SK-N-SH treated with all-trans-retinoic acid at 6 μM for 48 hours (cell line): ENCODE data around the gene UNC80.
A peak's percentile ranks its signal among the peaks of the same experiment; 100 is the strongest.

Source experiments
- ATAC-seq: fragments of 200-7000 bp; cut with Tn5 transposase; 3 replicates; pipeline ENCODE4 v1.9.1; 2020; ENCODE audit warnings: mild to moderate bottlenecking, moderate library complexity
- ARNTL ChIP-seq: fragments of 450-650 bp; formaldehyde crosslinking; IDR thresholded peaks from 2 replicates; pipeline ENCODE4 v1.5.0; 2020; ENCODE audit warnings: low read depth, mild to moderate bottlenecking, moderate library complexity, borderline replicate concordance
- BACH2 ChIP-seq: fragments of 250-450 bp; sonication (Bioruptor Pico); IDR thresholded peaks from 2 replicates; pipeline ENCODE4 v1.9.0; 2021; ENCODE audit warnings: mild to moderate bottlenecking, borderline replicate concordance
- CREB5 ChIP-seq: fragments of 250-450 bp; sonication (Bioruptor Pico); IDR thresholded peaks from 2 replicates; pipeline ENCODE4 v1.5.1; 2020; ENCODE audit warnings: low read depth, mild to moderate bottlenecking, moderate library complexity
- ESRRG ChIP-seq: fragments of 250-450 bp; sonication (Bioruptor Pico); IDR thresholded peaks from 2 replicates; pipeline ENCODE4 v1.6.1; 2021; ENCODE audit warnings: mild to moderate bottlenecking
- OSR1 ChIP-seq: fragments of 250-450 bp; sonication (Bioruptor Pico); IDR thresholded peaks from 2 replicates; pipeline ENCODE4 v1.8.0; 2022; ENCODE audit warnings: moderate library complexity, mild to moderate bottlenecking, inconsistent platforms
- PPARA ChIP-seq: fragments of 250-450 bp; sonication (Bioruptor Pico); IDR thresholded peaks from 2 replicates; pipeline ENCODE4 v1.5.0; 2020; ENCODE audit warnings: mild to moderate bottlenecking, borderline replicate concordance
- RARB ChIP-seq: fragments of 250-450 bp; sonication (Bioruptor Pico); IDR thresholded peaks from 2 replicates; pipeline ENCODE4 v1.8.0; 2021; ENCODE audit warnings: mild to moderate bottlenecking, moderate library complexity
- SNAI2 ChIP-seq: fragments of 250-450 bp; sonication (Bioruptor Pico); IDR thresholded peaks from 2 replicates; pipeline ENCODE4 v1.5.0; 2020; ENCODE audit warnings: mild to moderate bottlenecking, moderate library complexity
- TCF4 ChIP-seq: fragments of 250-450 bp; sonication (Bioruptor Pico); IDR thresholded peaks from 2 replicates; pipeline ENCODE4 v1.8.0; 2021; ENCODE audit warnings: mild to moderate bottlenecking, moderate library complexity, borderline replicate concordance
- TOX ChIP-seq: fragments of 250-450 bp; sonication (Bioruptor Pico); IDR thresholded peaks from 2 replicates; pipeline ENCODE4 v1.8.0; 2021; ENCODE audit warnings: mild to moderate bottlenecking, moderate library complexity, borderline replicate concordance
- ZFP30 ChIP-seq: fragments of 450-650 bp; formaldehyde crosslinking; IDR thresholded peaks from 2 replicates; pipeline ENCODE4 v1.5.0; 2022; ENCODE audit warnings: mild to moderate bottlenecking, moderate library complexity
- ZNF70 ChIP-seq: fragments of 450-650 bp; formaldehyde crosslinking; IDR thresholded peaks from 2 replicates; pipeline ENCODE4 v1.5.0; 2020; ENCODE audit warnings: mild to moderate bottlenecking, moderate library complexity
- TF ChIP-seq, protein P1 (sequence below): fragments of 250-450 bp; sonication (Bioruptor Pico); IDR thresholded peaks from 2 replicates; pipeline ENCODE4 v1.8.0; 2020; ENCODE audit warnings: mild to moderate bottlenecking, moderate library complexity, borderline replicate concordance
- TF ChIP-seq, protein P2 (sequence below): fragments of 250-450 bp; sonication (Bioruptor Pico); IDR thresholded peaks from 2 replicates; pipeline ENCODE4 v1.5.0; 2020; ENCODE audit warnings: mild to moderate bottlenecking, moderate library complexity
- TF ChIP-seq, protein P3 (sequence below): fragments of 250-450 bp; sonication (Bioruptor Pico); IDR thresholded peaks from 2 replicates; pipeline ENCODE4 v1.8.0; 2021; ENCODE audit warnings: low read depth, mild to moderate bottlenecking, moderate library complexity, borderline replicate concordance
- TF ChIP-seq, protein P4 (sequence below): fragments of 250-450 bp; sonication (Bioruptor Pico); IDR thresholded peaks from 2 replicates; pipeline ENCODE4 v1.5.1; 2021; ENCODE audit warnings: mild to moderate bottlenecking, moderate library complexity

UNC80 gene

GRCh38 chr2:209761566-209761965, 10.1 kb upstream of the UNC80 start:
- ATAC-seq = peak; percentile 26; the same call in 1 of the 3 replicates
- TF ChIP-seq, protein P1, sequence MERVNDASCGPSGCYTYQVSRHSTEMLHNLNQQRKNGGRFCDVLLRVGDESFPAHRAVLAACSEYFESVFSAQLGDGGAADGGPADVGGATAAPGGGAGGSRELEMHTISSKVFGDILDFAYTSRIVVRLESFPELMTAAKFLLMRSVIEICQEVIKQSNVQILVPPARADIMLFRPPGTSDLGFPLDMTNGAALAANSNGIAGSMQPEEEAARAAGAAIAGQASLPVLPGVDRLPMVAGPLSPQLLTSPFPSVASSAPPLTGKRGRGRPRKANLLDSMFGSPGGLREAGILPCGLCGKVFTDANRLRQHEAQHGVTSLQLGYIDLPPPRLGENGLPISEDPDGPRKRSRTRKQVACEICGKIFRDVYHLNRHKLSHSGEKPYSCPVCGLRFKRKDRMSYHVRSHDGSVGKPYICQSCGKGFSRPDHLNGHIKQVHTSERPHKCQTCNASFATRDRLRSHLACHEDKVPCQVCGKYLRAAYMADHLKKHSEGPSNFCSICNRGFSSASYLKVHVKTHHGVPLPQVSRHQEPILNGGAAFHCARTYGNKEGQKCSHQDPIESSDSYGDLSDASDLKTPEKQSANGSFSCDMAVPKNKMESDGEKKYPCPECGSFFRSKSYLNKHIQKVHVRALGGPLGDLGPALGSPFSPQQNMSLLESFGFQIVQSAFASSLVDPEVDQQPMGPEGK (CRISPR knock-in tag) = no peak
- TF ChIP-seq TCF4 (CRISPR knock-in tag) (no peak), ARNTL (CRISPR knock-in tag) (no peak), ZFP30 (no peak), RARB (no peak), SNAI2 (CRISPR knock-in tag) (no peak), OSR1 (CRISPR knock-in tag) (no peak)
- TF ChIP-seq, protein P2, sequence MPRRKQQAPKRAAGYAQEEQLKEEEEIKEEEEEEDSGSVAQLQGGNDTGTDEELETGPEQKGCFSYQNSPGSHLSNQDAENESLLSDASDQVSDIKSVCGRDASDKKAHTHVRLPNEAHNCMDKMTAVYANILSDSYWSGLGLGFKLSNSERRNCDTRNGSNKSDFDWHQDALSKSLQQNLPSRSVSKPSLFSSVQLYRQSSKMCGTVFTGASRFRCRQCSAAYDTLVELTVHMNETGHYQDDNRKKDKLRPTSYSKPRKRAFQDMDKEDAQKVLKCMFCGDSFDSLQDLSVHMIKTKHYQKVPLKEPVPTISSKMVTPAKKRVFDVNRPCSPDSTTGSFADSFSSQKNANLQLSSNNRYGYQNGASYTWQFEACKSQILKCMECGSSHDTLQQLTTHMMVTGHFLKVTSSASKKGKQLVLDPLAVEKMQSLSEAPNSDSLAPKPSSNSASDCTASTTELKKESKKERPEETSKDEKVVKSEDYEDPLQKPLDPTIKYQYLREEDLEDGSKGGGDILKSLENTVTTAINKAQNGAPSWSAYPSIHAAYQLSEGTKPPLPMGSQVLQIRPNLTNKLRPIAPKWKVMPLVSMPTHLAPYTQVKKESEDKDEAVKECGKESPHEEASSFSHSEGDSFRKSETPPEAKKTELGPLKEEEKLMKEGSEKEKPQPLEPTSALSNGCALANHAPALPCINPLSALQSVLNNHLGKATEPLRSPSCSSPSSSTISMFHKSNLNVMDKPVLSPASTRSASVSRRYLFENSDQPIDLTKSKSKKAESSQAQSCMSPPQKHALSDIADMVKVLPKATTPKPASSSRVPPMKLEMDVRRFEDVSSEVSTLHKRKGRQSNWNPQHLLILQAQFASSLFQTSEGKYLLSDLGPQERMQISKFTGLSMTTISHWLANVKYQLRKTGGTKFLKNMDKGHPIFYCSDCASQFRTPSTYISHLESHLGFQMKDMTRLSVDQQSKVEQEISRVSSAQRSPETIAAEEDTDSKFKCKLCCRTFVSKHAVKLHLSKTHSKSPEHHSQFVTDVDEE (CRISPR knock-in tag) = no peak
- TF ChIP-seq, protein P3, sequence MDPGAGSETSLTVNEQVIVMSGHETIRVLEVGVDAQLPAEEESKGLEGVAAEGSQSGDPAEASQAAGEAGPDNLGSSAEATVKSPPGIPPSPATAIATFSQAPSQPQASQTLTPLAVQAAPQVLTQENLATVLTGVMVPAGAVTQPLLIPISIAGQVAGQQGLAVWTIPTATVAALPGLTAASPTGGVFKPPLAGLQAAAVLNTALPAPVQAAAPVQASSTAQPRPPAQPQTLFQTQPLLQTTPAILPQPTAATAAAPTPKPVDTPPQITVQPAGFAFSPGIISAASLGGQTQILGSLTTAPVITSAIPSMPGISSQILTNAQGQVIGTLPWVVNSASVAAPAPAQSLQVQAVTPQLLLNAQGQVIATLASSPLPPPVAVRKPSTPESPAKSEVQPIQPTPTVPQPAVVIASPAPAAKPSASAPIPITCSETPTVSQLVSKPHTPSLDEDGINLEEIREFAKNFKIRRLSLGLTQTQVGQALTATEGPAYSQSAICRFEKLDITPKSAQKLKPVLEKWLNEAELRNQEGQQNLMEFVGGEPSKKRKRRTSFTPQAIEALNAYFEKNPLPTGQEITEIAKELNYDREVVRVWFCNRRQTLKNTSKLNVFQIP (CRISPR knock-in tag) = no peak

DNA sequence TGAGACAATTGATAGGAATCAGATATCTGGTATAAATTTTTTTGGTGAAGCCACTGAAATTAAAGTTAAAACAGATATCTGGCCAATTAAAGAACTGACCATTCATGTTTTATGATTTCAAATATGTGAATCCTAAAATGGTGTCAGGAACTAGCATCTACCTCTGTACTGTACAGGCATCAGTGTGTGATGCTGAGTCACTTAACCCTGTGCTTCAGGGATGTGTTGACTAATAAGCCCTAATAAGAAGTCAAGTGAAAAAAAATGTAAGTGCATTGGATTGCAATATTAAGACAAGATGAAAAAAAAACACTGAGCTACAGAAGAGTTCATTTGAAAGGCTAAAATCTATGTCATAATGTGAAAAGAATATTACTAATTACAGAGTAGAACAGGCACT, 9.1 kb upstream of the UNC80 start:
- no peak for ATAC-seq
- TF ChIP-seq, protein P1 (CRISPR knock-in tag) = no peak
- TF ChIP-seq, protein P4, sequence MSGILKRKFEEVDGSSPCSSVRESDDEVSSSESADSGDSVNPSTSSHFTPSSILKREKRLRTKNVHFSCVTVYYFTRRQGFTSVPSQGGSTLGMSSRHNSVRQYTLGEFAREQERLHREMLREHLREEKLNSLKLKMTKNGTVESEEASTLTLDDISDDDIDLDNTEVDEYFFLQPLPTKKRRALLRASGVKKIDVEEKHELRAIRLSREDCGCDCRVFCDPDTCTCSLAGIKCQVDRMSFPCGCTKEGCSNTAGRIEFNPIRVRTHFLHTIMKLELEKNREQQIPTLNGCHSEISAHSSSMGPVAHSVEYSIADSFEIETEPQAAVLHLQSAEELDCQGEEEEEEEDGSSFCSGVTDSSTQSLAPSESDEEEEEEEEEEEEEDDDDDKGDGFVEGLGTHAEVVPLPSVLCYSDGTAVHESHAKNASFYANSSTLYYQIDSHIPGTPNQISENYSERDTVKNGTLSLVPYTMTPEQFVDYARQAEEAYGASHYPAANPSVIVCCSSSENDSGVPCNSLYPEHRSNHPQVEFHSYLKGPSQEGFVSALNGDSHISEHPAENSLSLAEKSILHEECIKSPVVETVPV (CRISPR knock-in tag) = no peak
- TF ChIP-seq ESRRG (CRISPR knock-in tag) = no peak
- no peak for TF ChIP-seq TOX (CRISPR knock-in tag)
- TF ChIP-seq SNAI2 (CRISPR knock-in tag) = no peak
- TF ChIP-seq CREB5 (CRISPR knock-in tag) = no peak
- TF ChIP-seq, protein P3 (CRISPR knock-in tag) = no peak
- TF ChIP-seq, protein P2 (CRISPR knock-in tag) = no peak
- no peak for TF ChIP-seq ZNF70 (CRISPR knock-in tag)
- no peak for TF ChIP-seq BACH2 (CRISPR knock-in tag)
- no peak for TF ChIP-seq PPARA (CRISPR knock-in tag)
